ENCODE results near the gene AGT.
A peak's percentile ranks its signal among the peaks of the same experiment; 100 is the strongest.
"Not testable (repeated sequence)": the region's sequence is repeated elsewhere in the genome, so short reads cannot be mapped to it uniquely, and the experiment has no call there.

AGT gene

DNA sequence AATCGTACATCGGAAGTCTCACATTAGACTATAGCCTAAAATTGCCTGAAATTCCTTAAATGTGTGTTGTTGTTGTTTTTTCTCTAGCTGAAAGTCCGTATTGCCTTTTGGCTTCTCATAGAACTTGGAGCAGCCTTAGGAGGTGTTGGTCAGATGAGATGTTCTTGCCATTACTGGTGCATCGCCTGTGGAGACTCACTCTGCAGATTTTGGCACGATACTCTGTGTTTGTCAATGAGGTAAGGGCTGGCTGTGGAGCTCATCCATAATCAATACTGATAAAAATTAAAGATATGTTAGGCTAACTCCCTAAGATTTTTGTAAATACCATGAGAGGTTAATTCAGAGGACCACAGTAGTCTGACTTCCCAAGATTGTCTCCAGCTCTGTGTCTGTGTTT is 28.9 kb downstream of the AGT start:
- no peak for DNase-seq

DNA sequence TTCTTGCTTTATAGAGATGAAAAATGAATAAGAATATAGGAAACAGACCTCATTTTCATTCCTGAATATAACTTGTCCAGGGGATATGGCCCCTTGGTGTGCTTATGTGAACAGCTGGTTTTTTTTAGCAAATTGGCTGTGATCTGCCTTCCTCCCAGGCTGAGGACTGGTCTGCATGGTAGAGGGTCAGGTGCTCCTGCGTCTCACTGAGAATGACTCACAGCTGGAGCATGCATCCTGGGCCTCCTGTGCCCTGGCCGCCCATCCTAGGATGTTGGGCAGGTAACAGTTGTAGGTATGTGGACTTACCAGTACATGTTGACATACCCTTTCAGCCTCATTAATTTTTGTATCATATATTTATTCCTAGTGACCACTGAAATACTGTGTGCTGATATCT is 29.8 kb downstream of the AGT start:
- no peak for DNase-seq

DNA sequence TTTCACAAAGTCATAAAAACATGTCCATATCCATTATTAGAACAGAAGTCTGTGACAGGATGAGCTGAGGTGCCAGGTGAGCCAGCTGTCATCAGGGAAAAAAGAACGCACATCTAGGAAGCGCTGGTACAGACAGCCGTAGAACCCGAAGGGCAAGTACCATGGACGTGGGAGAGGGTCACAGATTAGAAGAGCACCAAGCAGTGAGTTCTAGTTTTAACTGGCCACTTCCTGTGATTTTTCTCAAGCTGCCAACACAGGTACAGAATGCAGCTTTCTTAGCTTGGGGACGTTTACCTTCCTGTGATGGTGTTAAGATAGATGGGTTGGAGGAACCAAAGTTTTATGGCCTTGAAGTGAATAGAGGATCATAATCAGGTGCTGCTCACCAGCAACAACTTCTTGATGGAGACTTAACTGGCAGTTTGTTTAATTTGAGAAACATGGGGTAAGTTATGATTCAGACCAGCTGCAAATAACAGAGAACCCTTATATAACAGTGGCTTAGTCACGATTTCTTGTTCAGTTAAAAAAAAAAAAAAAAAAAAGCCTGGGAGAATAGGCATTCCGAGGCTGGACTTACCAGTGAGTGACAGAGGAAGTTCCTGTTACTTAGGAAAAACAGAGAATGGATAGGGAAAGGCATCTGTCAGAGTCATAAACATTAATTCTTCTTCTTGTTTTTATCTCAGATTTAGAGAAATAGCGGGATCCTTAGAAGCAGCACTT is 30.9 kb downstream of the AGT start:
- DNase-seq = peak in 1 of 5 experiments; percentile 41

DNA sequence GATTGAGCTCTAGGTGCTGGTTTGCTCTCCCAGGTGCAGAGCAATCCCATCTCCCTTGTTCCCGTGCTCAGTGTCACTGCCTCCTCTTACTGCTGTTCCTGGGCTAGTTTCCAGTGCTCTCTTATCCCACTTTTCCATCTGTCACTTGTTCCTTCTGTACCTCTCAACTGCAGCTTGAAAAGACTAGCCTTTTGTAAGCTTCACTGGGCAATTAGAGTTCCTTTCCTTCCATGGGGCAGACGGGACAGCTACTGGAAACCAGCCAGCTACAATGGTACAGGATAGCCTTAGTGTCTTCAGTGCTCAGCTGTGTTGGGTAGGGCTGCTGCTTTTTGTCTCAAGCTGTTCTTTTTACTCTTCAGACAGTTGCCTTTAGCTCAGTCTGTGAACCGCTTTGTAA is 31.6 kb downstream of the AGT start:
- no peak for DNase-seq

DNA sequence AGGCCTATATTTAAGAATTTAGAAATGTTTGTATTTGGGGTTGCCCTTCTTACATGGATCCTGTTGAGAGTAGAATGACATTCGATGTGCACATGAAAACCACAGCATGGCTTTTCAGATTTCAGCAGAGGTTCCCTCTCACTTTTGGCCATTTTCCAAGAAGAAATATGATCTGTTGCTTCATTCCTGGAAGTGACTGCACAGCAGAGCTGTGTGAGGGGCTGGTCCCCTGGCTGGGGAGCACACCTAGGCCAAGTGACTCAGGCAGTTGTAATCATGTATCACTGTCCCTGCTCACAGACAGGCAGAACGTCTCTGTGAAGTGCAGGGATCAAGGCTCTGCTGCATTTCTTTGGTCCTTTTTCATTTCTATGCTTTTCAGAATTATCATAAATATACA is 32.3 kb downstream of the AGT start:
- no peak for DNase-seq

DNA sequence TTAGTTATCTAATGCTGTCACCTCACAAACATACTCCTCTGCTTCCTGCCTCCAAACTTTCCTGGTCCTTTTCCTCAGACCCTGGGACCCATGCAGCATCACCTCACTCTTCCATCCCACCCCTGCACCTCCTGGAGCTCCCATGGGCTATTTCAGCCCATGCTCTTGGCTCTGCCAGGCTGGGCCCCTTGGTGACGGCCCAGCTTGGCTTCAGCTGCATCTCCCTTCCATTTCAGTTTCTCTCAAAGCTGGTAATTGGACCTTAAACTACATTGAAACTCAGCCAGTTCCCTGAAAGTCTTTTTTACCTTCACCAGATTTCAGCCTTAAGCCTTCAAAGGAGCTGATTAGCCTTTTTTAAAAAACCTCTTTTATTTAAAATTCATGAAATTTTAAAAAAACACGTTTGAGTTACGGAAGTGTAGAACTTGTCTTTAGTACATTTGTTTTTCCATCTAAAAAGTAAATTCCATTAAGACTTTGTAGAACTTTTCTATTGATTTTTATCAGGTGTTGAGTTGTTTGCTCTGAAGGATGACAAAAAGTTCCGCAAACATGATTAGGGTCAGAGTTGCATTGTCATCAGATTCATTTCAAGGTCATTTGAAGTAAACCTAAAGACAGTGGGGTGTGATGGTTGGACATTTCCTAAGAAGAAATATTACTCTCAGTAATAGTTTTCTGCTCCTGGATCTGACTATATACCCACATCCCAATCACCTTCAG is 33.5 kb downstream of the AGT start:
- no peak for DNase-seq

DNA sequence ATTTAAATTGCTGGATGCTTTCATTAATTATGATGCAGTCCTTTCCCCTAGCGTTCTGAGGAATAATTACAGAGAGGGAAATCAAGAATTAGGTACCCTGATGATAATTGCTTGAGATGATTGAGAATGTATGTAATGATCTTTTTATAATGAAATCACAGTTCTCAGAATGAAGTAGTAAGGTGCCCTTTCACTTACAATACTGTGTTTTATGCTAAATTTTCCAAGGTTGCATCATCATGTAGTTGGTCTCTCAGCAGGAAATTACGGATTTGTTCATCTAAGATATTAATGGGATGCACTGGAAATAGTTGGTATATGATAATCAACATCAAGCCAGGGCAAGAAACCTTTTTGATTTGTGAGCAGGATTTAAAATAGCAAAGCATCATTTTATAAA is 34.1 kb downstream of the AGT start:
- no peak for DNase-seq

DNA sequence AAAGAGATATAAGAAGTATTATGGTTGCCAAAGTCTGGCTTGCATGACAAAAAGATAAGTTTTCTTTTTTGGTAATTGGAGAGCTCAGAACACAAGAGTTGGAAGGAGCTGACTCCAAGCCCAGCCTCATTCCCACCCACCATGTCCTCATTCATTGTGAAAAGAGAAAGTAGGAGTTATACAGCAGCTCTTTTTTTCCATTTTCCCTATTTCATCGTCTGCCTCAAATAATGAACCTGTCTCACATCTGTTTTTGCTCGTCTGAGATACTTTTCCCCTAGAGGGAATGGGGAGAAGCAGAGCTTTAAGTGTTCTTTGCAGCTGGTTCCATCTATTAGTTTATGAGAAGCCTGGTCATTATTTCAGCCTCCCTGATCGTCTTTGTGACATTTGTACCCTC is 34.7 kb downstream of the AGT start:
- DNase-seq = no peak

DNA sequence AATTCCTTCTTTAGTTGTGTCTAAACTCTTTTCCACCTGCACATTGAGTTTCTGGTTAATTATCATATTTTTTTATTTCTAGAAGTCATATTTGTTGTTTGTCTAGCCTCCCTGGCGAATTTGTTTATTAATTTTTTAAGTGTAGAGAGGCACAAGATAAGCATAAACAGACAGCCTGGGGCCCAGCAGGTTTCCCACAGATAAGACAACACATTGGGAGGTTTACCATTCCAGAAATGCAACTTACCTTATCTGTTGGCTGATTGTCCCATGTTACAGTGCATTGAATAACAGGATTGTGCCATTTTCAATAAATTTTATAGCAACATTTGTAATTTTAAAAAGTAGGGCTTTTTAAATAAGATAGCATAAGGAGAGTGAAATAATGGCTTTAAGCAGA is 36.7 kb downstream of the AGT start:
- no peak for DNase-seq

DNA sequence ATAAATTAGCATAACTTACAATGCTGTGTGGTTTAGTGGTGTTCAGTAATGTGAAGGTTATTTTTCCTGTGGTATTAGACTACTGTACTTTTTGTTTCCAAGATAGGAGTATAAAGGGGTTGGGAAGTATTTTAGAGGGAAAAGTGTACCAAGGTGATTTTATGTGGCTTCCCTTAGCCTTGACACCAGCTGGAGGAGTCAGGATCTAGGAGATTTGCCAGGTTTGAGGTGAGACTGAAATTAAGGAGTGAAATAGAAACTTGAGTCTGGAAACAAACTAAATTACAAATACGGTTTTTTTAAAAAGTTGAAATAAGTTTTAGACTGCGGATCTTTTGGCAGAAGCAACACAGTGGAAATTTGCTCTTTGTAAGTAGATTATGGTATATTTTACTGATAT is 39.3 kb downstream of the AGT start:
- no peak for DNase-seq

DNA sequence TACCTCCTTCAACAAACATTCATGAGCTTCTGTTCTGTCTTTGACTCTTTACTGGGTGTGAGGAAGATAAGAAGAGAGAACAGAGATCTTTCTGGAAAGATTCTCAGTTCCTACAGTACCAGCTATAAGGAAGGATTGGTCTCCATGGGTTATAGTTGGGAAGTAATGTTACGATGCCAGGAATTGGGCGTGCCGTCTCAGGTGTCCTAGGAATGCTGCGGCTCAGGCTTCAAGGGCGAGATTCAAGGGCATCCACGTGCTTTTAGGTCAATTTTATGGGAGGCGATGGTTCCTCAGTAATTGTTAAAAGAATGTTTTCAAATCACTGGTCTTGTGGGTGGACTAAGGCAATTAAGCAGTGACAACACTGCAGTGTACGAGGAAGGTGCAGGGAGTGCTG is 44.4 kb downstream of the AGT start:
- DNase-seq = no peak

DNA sequence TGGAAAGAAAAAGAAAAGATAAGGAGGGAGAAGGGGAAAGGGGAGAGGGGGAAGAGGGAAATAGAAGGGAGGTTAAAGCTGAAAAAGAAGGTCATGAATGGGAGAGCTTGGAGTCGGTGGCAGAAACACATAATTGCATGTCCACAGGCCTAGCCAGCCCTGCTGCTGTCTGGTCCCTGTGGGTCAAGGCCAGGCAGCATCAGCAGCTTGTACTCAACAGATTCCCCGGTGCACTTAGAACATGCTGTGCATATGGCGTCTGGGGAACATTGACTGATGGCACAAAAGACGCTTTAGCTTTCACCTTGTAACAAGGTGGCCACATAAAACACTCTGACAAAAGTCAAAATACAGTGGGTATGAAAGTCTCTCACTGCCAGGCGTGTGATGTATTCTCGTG is 45.7 kb downstream of the AGT start:
- DNase-seq = no peak

DNA sequence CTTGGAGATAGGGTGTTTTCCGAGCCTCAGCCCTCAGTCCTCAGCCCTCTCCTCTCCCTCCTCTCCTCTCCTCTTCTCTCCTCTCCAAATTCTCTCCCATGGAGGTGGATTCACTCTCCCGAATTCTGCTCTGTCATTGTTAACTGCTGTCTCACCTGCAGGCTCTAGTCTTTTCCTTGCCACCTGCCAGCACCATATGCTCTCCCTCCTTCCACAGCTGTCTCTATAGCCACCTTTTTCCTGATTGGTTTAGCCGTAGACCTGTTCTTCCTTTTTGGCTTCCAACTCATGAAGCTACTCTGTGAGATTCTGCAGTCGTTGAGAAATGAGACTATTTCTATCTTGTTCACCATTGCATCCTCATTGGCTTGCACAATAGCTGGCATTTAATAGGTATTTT is 51.9 kb downstream of the AGT start:
- DNase-seq = no peak

DNA sequence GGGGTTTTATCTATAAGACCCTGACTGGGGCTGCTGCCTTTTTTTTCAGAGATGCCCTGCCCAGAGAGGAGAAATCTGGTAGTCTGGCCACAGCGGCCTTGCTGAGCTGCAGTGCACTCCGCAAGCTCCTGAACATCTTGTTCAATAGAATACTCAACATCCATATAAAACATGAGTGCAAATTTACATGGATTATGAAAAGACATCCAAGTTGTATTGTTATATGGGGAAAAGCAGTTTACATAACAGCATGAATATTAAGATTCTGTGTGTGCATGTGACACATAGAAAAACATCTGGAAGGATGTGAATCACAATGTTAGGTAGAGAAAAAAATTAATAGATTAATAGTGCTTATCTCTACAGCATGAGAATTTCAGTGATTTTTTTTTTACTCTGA is 55.2 kb downstream of the AGT start:
- DNase-seq = no peak

DNA sequence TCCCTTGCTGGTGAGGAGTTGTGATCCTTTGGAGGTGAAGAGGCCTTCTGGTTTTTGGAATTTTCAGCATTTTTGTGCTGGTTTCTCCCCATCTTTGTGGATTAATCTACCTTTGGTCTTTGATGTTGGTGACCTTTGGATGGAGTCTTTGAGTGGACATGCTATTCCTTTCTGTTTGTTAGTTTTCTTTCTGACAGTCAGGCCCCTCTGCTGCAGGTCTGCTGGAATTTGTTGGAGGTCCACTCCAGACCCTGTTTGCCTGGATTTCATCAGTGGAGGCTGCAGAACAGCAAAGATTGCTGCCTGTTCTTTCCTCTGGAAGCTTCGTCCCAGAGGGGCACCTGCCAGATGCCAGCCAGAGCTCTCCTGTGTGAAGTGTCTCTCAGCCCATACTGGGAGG is 55.8 kb downstream of the AGT start:
- not testable (repeated sequence) for DNase-seq

DNA sequence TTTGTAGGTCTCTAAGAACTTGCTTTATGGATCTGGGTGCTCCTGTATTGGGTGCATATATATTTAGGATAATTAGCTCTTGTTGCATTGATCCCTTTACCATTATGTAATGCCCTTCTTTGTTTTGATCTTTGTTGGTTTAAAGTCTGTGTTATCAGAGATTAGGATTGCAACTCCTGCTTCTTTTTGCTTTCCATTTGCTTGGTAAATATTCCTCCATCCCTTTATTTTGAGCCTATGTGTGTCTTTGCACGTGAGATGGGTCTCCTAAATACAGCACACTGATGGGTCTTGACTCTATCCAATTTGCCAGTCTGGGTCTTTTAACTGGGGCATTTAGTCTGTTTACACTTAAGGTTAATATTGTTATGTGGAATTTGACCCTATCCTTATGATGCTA is 57.2 kb downstream of the AGT start:
- DNase-seq = not testable (repeated sequence)
